A673 (cell line): ENCODE measurements around the gene ABHD1.

Source experiments
- CTCF ChIP-seq: fragments of 300-800, 200-600 bp; sonication (generic); conservative IDR thresholded peaks from 2 replicates; pipeline ENCODE4 v1.5.1; 2017; ENCODE audit warnings: low read depth, mild to moderate bottlenecking, antibody characterized with exemption, low read length, moderate library complexity, mixed read lengths
- EZH2 ChIP-seq: fragments of 200-600 bp; sonication (generic); IDR thresholded peaks from 2 replicates; pipeline ENCODE4 v1.6.1; 2017; ENCODE audit warnings: borderline replicate concordance, low read depth, mild to moderate bottlenecking, mixed read lengths, antibody characterized with exemption, low read length; ENCODE audit not compliant: poor library complexity, severe bottlenecking

- TF ChIP-seq CTCF (no peak), EZH2 (no peak)
These were observed 51.0 kb downstream of the ABHD1 start for GRCh38 chr2:27174638-27175037.
